GM19035 (cell line): ENCODE measurements around the gene POLD2.
A peak's percentile ranks its signal among the peaks of the same experiment; 100 is the strongest.

Source experiments
- ATAC-seq: cut with Tn5 transposase; IDR thresholded peaks from one replicate; pipeline ENCODE4 v1.9.1; 2021; ENCODE audit not compliant: unreplicated experiment

Gene POLD2

GRCh38 chr7:44083796-44084195, 39.6 kb downstream of the POLD2 start:
- no peak for ATAC-seq

GRCh38 chr7:44082541-44083207, 40.7 kb downstream of the POLD2 start:
- ATAC-seq, result peak; percentile 90

- ATAC-seq, result no peak
These were observed 42.0 kb downstream of the POLD2 start for GRCh38 chr7:44081266-44081748.

- no peak for ATAC-seq
These were observed 42.6 kb downstream of the POLD2 start for GRCh38 chr7:44080686-44081265.

- no peak for ATAC-seq
These were observed 43.2 kb downstream of the POLD2 start for GRCh38 chr7:44080118-44080517.

GRCh38 chr7:44079331-44080021, 43.9 kb downstream of the POLD2 start:
- ATAC-seq, result no peak

GRCh38 chr7:44078521-44078920, 44.8 kb downstream of the POLD2 start:
- no peak for ATAC-seq

GRCh38 chr7:44077681-44078091, 45.7 kb downstream of the POLD2 start:
- ATAC-seq, result no peak

GRCh38 chr7:44077061-44077460, 46.3 kb downstream of the POLD2 start:
- ATAC-seq, result no peak

GRCh38 chr7:44076101-44076895, 47.0 kb downstream of the POLD2 start:
- ATAC-seq, result no peak

GRCh38 chr7:44075296-44076075, 47.9 kb downstream of the POLD2 start:
- ATAC-seq, result no peak

- ATAC-seq, result peak; percentile 11
These were observed 49.0 kb downstream of the POLD2 start for GRCh38 chr7:44074349-44074695.

GRCh38 chr7:44073664-44074348, 49.5 kb downstream of the POLD2 start:
- ATAC-seq, result peak; percentile 66

GRCh38 chr7:44072364-44073231, 50.8 kb downstream of the POLD2 start:
- no peak for ATAC-seq

GRCh38 chr7:44071726-44072363, 51.5 kb downstream of the POLD2 start:
- no peak for ATAC-seq

- no peak for ATAC-seq
These were observed 55.3 kb downstream of the POLD2 start for GRCh38 chr7:44068054-44068453.

GRCh38 chr7:44067064-44067951, 56.0 kb downstream of the POLD2 start:
- no peak for ATAC-seq
